Right kidney (tissue), 1 donor: Measurements from ENCODE around the gene PRR7.
A peak's percentile ranks its signal among the peaks of the same experiment; 100 is the strongest.
"Not testable (repeated sequence)": the region's sequence is repeated elsewhere in the genome, so short reads cannot be mapped to it uniquely, and the experiment has no call there.

Source experiments
- DNase-seq: peaks from one replicate; pipeline ENCODE4 v3.0.0-alpha.2; 2016

Gene PRR7

GRCh38 chr5:177483994-177484901 lies 37.6 kb downstream of the PRR7 start:
- DNase-seq: no peak

- no peak for DNase-seq
Observed at GRCh38 chr5:177484902-177485549, 38.4 kb downstream of the PRR7 start.

GRCh38 chr5:177485753-177486152 lies 39.1 kb downstream of the PRR7 start:
- not testable (repeated sequence) for DNase-seq

GRCh38 chr5:177486256-177486655 lies 39.6 kb downstream of the PRR7 start:
- no peak for DNase-seq

GRCh38 chr5:177487144-177487543 lies 40.5 kb downstream of the PRR7 start:
- no peak for DNase-seq

GRCh38 chr5:177487975-177488374 lies 41.4 kb downstream of the PRR7 start:
- no peak for DNase-seq

GRCh38 chr5:177489119-177489716 lies 42.6 kb downstream of the PRR7 start:
- no peak for DNase-seq

- DNase-seq: no peak
Observed at GRCh38 chr5:177490311-177490991, 43.8 kb downstream of the PRR7 start.

GRCh38 chr5:177490992-177491391 lies 44.4 kb downstream of the PRR7 start:
- DNase-seq: no peak

GRCh38 chr5:177491429-177491945 lies 44.9 kb downstream of the PRR7 start:
- DNase-seq: peak; percentile 38

GRCh38 chr5:177491983-177492746 lies 45.6 kb downstream of the PRR7 start:
- no peak for DNase-seq

GRCh38 chr5:177492841-177493240 lies 46.2 kb downstream of the PRR7 start:
- no peak for DNase-seq

- DNase-seq: no peak
Observed at GRCh38 chr5:177493795-177494345, 47.3 kb downstream of the PRR7 start.

GRCh38 chr5:177494346-177495195 lies 48.0 kb downstream of the PRR7 start:
- no peak for DNase-seq

- DNase-seq: peak; percentile 61
Observed at GRCh38 chr5:177495243-177496060, 48.8 kb downstream of the PRR7 start.

GRCh38 chr5:177496070-177496726 lies 49.6 kb downstream of the PRR7 start:
- DNase-seq: no peak

- DNase-seq: peak; percentile 86
Observed at GRCh38 chr5:177496727-177497291, 50.2 kb downstream of the PRR7 start.

GRCh38 chr5:177497292-177498012 lies 50.8 kb downstream of the PRR7 start, which contains the start of gene PDLIM7:
TSS of gene PDLIM7 (minus strand) at chr5:177497604. CDS start at chr5:177496512, 1,092 bp downstream.
- peak; percentile 99 for DNase-seq
